ENCODE measurements around the gene SDK1.

Gene SDK1

DNA sequence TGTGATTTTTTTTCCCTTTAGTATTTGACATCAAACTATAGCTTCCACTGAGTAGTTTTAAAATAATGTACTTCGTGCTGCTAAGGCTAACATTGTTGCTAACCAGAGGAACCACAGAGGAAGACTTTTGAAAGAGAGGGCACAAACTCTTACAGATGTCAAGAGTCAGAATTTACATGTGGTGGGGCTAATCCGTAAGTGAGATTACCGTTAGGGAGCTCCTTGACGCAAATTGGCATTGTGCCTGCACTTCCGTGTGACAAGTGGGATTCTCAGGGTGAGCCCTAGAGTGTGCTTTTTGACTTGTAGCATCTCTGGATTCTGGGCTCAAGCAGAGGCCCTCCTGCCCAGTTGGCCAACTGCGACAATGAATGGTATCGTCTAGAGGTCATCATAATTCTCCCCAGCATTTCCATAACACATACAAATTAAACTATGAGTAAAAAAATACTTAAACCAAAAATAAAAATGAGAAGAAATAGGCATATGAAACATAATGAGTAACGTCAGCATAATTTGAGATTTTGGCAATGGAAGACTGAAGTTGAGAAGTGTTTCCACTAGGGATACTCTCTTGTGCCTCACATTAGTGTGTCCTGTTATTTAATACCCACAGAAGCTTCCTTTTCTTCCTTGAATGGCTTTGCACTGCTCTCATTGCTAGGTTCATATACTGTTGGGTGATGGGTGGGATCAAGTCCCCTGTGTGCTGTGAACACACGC, 164.0 kb downstream of the SDK1 start:
- DNase-seq = peak in 1 of 2 experiments; percentile 32

DNA sequence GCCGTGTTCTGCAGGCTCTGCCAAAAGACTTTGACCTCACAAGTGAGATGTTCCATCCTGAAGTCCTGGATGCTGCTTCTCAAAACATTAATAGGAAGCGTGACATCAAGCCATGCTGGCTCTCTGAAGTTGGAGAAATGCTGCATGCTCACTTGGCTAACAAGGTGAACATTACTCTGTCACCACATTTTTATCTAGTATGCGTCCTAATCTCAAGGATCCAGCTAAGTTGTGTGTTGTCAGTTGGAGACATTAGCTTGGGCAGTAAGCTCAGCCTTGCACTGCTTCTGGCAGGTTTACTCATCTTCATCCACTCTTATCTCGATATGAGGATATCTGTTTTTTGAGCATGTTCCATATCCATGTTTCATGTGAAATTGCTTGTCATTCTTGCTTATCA, 165.2 kb downstream of the SDK1 start:
- no peak for DNase-seq

- DNase-seq = no peak
These were observed 168.6 kb downstream of the SDK1 start for GRCh38 chr7:3469641-3470040.

- DNase-seq = no peak
These were observed 179.1 kb downstream of the SDK1 start for GRCh38 chr7:3480197-3480596.

- no peak for DNase-seq
These were observed 180.4 kb downstream of the SDK1 start for GRCh38 chr7:3481435-3481834.

DNA sequence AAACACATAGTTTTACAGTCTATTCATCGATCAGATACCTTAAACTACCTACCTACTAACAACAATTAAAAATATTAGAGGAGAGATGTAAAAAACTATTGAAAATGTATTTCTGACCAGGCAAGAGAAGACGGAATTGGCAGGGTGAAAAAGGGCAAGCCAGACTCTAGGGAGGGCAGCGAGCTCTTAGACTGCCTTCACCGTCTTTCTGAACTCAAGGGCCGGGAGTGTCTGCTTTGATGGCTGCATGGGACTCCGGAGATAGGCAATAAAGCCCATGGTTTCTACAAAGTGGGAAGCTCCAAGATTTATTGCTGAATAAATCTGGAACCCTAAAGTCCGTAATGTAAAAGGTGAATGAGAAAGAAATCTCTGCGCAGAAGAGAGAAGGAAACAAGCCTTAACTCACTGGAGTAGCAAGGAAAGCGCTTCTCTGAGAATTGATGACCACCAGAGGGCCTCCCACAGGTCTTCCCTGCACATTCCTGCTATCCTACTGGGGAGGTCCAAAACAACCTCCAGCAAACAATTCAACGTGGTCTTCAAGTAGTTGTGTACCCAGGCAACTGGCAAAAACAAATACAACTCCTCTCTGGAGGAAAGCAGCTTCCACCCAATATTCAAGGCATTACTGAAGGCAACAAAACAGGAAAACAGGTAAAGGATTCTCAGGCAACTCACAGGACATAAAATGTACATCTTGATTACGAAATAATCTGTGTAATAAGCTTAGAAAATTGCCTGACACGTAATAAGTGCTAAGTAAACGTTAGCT, 181.3 kb downstream of the SDK1 start:
- no peak for DNase-seq

- no peak for DNase-seq
These were observed 185.8 kb downstream of the SDK1 start for GRCh38 chr7:3486841-3487240.

DNA sequence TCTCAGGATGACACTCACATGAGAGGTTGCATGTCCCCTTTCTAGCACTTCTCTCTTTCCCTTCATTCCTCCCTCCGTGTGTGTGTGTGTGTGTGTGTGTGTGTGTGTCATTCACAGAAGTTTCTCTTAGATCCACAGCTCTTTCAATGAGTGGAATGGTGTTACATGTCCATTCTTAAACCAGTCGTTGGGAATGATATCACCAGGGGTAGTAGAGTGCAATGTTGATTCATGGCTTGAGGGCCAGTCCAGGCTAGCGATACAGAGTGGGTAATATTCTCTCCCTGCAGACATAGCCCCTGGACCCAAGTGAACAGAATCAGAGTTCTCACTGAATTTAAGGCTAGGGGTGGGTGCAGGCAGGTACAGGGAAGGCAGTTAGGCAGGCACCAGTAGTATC, 187.8 kb downstream of the SDK1 start:
- DNase-seq = no peak

DNA sequence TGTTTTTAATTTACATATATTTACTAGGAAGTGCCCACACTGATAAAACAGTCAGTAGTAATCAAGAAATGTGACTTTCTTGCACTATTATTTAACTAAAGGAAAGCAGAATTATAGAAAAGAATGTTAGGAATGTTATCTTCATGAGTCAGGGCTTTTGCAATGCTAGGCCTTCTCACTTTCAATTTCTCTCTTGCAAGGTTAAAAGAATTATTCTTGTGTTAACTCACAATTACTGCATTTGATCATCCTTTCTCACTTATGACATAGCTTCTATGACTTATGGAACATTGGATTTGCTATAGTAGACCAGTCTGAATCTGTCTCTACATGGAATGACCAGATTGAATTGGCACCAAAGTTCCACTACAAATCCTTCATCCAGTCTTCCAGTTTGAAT, 192.4 kb downstream of the SDK1 start:
- no peak for DNase-seq

- no peak for DNase-seq
These were observed 193.9 kb downstream of the SDK1 start for GRCh38 chr7:3494947-3495346.

- no peak for DNase-seq
These were observed 194.5 kb downstream of the SDK1 start for GRCh38 chr7:3495530-3495929.

DNA sequence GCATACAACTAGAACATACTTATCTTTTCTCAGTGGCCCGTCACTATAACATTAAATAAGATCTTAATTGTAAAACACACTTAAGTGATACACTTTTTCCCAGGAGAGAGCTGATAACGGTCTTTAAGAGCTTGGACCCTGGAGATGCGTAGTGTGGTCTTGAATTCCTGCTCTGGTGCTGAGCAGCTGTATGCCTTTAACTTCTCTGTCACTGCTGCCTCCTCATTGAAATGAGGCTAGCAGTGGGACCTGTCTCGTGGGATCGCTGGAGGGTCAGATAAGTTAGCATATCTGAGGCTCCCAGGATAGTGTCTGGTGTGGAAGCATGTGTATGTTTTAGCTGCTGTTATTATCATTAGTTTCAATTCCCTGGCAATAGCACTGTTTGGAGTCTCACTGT, 194.9 kb downstream of the SDK1 start:
- DNase-seq = no peak

DNA sequence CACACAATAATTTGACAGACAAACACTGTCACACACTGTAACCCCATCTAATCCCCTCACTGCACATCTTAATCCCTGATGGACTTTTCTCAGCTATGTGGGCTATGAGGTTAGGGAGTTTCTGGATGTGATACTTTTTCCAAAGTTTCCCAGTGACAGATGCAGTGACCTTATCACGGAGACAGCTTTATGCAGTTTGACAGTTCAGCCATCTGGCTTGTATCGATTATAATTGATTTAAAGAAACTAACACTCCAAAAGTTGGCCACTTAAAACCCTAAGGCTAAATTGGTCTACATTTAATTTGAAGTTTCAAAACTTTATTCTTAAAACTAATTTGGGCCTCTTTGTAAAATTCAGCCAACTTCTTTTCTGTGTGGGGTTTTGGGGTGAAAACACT, 196.7 kb downstream of the SDK1 start:
- DNase-seq = no peak

- no peak for DNase-seq
These were observed 200.6 kb downstream of the SDK1 start for GRCh38 chr7:3501671-3502070.

DNA sequence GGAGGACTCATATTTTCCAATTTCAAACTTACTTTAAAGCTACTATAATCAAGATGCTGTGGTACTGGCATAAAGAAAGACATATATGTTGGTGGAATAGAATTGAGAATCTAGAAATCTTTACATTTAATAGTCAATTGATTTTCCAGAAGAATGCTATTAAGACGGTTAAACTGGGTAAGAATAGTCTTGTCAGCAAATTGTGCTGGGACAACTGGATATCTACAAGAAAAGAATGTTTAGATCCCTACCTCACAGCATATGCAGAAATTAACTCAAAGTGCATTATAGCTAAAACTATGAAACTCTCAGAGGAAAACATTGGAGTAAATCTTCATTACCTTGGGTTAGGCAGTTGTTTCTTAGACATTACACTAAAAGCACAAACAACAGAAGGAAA, 203.3 kb downstream of the SDK1 start:
- DNase-seq = no peak

- DNase-seq = no peak
These were observed 209.3 kb downstream of the SDK1 start for GRCh38 chr7:3510101-3511020.

GRCh38 chr7:3517344-3517743, 216.3 kb downstream of the SDK1 start:
- no peak for DNase-seq

DNA sequence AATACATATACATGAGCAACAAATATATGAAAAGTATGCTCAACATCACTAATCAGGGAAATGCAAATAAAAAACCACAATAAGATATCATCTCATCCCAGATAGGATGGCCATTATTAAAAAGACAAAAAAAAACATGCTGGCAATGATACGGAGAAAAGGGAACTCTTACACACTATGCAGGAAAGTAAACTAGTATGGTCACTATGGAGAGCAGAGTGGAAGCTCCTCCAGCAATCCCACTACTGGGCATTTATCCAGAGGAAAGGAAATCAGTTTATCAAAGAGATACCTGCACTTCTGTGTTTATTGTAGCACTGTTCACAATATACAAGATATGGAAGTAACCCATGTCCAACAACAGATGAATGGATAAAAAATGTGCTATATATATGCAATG, 217.5 kb downstream of the SDK1 start:
- DNase-seq = no peak

- DNase-seq = no peak
These were observed 219.2 kb downstream of the SDK1 start for GRCh38 chr7:3520206-3520605.

DNA sequence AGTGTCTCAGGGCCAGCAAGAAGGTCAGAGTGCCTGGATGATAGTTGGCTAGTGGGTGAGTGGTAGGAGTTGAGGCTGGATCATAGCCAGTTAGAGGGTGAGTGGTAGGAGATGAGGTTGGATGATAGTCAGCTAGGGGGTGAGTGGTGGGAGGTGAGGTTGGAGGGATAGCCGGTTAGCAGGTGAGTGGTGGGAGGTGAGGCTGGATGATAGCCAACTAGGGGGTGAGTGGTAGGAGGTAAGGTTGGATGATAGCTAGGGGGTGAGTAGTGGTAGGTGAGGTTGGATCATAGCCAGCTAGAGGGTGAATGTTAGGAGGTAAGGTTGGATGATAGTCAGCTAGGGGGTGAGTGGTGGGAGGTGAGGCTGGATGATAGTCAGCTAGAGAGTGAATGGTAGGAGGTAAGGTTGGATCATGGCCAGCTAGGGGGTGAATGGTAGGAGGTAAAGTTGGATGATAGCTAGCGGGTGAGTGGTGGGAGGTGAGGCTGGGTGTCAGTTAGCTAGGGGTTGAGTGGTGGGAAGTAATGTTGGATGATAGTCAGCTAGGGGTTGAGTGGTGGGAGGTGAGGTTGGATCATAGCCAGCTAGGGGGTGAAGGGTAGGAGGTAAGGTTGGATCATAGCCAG, 226.6 kb downstream of the SDK1 start:
- DNase-seq = no peak

DNA sequence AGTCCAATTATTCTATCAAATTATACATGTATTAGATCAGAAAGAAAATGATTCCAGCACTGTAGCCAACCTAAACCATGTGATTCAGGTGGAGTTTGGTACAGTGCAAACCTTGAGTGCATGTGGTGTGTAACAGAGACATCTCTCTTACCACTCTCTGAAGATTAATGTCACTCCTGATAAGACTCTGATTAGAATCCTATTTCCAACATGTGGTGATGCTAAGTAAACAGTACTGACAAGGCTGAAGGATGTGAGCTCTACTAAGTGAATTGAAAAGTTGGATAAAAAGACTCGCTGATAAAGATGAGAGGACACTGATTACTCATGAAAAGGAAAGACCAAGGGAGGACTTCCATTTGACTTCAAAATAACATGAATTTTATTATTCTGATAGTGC, 232.0 kb downstream of the SDK1 start:
- DNase-seq = no peak

- DNase-seq = no peak
These were observed 236.3 kb downstream of the SDK1 start for GRCh38 chr7:3537210-3537875.
